ENCODE measurements around the gene ESR1. TPM values are rescaled to one million over a fixed set of nuclear protein-coding genes. Genes with fewer than 3 reads are reported as not detected.

ESR1 gene
- total RNA-seq, 1 donor from 2014 or later, result 17.5 TPM

DNA sequence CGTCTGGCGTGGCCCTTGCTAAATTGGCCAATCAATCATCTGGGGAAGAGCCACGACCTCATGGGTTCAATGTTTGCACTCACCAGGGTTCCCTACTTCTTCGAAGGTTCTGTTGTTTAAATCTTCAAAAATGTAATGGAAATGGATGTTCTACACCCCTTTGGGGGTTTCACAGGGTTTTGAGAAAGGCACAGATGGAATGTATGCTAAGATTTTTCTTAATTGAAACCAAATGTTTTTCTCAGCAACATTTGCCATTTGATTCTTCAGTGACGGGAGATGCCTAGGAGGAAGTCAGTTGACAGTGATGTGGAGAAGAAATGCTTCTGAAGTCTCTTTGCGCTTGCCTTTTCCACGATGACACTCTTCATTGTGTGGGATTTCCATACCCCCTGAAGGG, 312.3 kb downstream of the ESR1 start:
- Mint-ChIP-seq H3K27ac (no peak overlapping the region), H3K27me3 (no peaks in the 10 kb centered on the region), H3K9me3 (peaks cover 4% of the 10 kb centered on the region), H3K4me3 (no peak overlapping the region), H3K4me1 (peaks cover 8% of the 10 kb centered on the region), H3K36me3 (ENCODE audit: low read depth) (peaks cover 55% of the 10 kb centered on the region)
- DNase-seq (no peak), ATAC-seq (ENCODE audit: low read depth) (no peak)
- TF ChIP-seq, protein P1, sequence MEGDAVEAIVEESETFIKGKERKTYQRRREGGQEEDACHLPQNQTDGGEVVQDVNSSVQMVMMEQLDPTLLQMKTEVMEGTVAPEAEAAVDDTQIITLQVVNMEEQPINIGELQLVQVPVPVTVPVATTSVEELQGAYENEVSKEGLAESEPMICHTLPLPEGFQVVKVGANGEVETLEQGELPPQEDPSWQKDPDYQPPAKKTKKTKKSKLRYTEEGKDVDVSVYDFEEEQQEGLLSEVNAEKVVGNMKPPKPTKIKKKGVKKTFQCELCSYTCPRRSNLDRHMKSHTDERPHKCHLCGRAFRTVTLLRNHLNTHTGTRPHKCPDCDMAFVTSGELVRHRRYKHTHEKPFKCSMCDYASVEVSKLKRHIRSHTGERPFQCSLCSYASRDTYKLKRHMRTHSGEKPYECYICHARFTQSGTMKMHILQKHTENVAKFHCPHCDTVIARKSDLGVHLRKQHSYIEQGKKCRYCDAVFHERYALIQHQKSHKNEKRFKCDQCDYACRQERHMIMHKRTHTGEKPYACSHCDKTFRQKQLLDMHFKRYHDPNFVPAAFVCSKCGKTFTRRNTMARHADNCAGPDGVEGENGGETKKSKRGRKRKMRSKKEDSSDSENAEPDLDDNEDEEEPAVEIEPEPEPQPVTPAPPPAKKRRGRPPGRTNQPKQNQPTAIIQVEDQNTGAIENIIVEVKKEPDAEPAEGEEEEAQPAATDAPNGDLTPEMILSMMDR (IDR thresholded peaks at IDR 0.05), result no peak
- POLR2A ChIA-PET, result no interaction called here
- CTCF ChIA-PET, result interaction anchor here (1.2 kb wide), 1 partner anchor 429 kb away, joined by 7 read pairs; no protein-coding TSS in a partner anchor
- intact Hi-C loops (cut with micrococcal nuclease), result loop anchor here (5.0 kb wide), 1 partner anchor 147 kb away; no protein-coding TSS in a partner anchor

- ChIA-PET POLR2A (no interaction called here), CTCF (interaction anchor here (1.2 to 5.5 kb wide), 3 partner anchors 360 to 446 kb away, joined by 5 to 105 read pairs (median 5); no protein-coding TSS in a partner anchor)
- no peak overlapping the region for H3K4me3 Mint-ChIP-seq
- no peak overlapping the region for H3K27ac Mint-ChIP-seq
- H3K36me3 Mint-ChIP-seq (ENCODE audit: low read depth), result peaks cover 71% of the 10 kb centered on the region
- peaks cover 4% of the 10 kb centered on the region for H3K9me3 Mint-ChIP-seq
- H3K27me3 Mint-ChIP-seq, result no peaks in the 10 kb centered on the region
- no peak for DNase-seq
- peaks cover 8% of the 10 kb centered on the region for H3K4me1 Mint-ChIP-seq
- TF ChIP-seq, protein P1 (IDR thresholded peaks at IDR 0.05), result no peak
- intact Hi-C loops (cut with micrococcal nuclease), result loop anchor here (5.0 kb wide), 1 partner anchor 145 kb away; no protein-coding TSS in a partner anchor
- no peak for ATAC-seq (ENCODE audit: low read depth)
These were observed 314.4 kb downstream of the ESR1 start for GRCh38 chr6:152121910-152122309.

GRCh38 chr6:152122434-152122833, 315.0 kb downstream of the ESR1 start:
- Mint-ChIP-seq H3K4me1 (peaks cover 7% of the 10 kb centered on the region), H3K4me3 (no peak overlapping the region), H3K27ac (no peak overlapping the region), H3K27me3 (no peaks in the 10 kb centered on the region), H3K9me3 (peaks cover 4% of the 10 kb centered on the region), H3K36me3 (ENCODE audit: low read depth) (peaks cover 75% of the 10 kb centered on the region)
- DNase-seq (no peak), ATAC-seq (ENCODE audit: low read depth) (no peak)
- TF ChIP-seq, protein P1 (IDR thresholded peaks at IDR 0.05), result no peak
- ChIA-PET POLR2A (interaction anchor here (0.6 kb wide), 1 partner anchor 422 kb away, joined by 4 read pairs; no protein-coding TSS in a partner anchor), CTCF (interaction anchor here (0.6 to 5.5 kb wide), 4 partner anchors 356 to 446 kb away, joined by 5 to 105 read pairs (median 6); no protein-coding TSS in a partner anchor)
- intact Hi-C loops (cut with micrococcal nuclease), result loop anchor here (5.0 kb wide), 1 partner anchor 145 kb away; no protein-coding TSS in a partner anchor

DNA sequence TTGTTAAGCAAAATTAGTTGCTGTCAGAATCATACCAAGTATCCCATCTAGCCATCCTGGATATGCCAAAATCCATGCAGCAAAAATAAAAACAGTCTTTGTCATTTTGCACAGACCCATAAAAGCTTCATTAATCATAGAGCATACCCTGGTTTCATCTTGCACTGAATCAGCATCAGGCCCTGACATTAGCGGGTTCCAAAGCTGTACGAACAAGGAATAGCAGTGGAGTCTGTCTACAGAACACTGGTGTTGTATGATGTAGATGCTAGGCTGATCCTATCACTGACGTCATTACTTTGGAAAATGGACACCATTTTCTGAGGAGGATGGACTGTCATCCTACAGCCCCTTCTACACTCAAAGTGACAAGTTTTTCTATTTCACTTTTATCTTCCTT, 315.6 kb downstream of the ESR1 start:
- H3K27me3 Mint-ChIP-seq, result no peaks in the 10 kb centered on the region
- POLR2A ChIA-PET, result interaction anchor here (0.6 to 3.0 kb wide), 2 partner anchors 422 to 432 kb away, joined by 4 to 24 read pairs; no protein-coding TSS in a partner anchor
- TF ChIP-seq, protein P1 (IDR thresholded peaks at IDR 0.05), result no peak
- H3K36me3 Mint-ChIP-seq (ENCODE audit: low read depth), result peaks cover 80% of the 10 kb centered on the region
- H3K4me1 Mint-ChIP-seq, result peaks cover under 1% of the 10 kb centered on the region
- no peak for ATAC-seq (ENCODE audit: low read depth)
- no peak for DNase-seq
- no peak overlapping the region for H3K4me3 Mint-ChIP-seq
- H3K27ac Mint-ChIP-seq, result no peak overlapping the region
- CTCF ChIA-PET, result interaction anchor here (0.6 to 5.5 kb wide), 4 partner anchors 358 to 447 kb away, joined by 4 to 105 read pairs (median 5); no protein-coding TSS in a partner anchor
- H3K9me3 Mint-ChIP-seq, result peaks cover 4% of the 10 kb centered on the region
- intact Hi-C loops (cut with micrococcal nuclease), result loop anchor here (5.0 kb wide), 1 partner anchor 144 kb away; no protein-coding TSS in a partner anchor

DNA sequence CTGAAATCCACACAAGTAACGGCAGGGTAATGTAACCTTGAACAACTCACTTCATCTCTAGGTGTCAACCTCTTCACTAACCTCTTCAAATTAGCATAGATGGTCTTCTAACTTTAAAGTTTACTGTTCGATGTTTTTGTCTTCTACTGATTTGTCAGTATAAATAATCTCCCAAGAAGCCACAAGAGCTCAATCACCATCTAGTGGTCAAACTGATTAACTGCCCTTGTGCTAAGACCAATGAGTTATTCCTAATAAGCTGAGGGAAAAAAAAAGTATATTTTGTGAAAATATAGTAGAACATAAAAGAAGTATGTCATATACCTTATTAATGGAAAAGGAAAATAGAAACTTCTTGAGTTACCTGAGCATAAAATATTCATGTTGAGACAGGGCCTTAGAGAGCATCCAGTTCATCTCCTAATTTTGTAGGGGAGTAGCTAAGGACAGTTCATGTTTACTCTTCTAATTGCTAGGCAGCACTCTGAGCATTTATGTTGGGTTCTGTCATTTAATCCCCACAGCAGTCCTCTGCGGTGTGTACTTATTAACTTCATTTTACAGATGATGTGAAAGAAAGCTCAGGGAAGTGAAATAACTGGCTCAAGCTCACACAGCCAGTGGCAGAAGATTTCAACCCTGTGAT, 317.1 kb downstream of the ESR1 start:
- no peak overlapping the region for H3K4me3 Mint-ChIP-seq
- ChIA-PET CTCF (interaction anchor here (0.5 to 5.5 kb wide), 23 partner anchors 9 to 684 kb away, joined by 3 to 105 read pairs (median 4); no protein-coding TSS in a partner anchor), POLR2A (interaction anchor here (1.6 to 3.0 kb wide), 3 partner anchors 360 to 718 kb away, joined by 3 to 24 read pairs (median 8); no protein-coding TSS in a partner anchor)
- peak; percentile 74 for ATAC-seq (ENCODE audit: low read depth)
- DNase-seq, result no peak
- no peaks in the 10 kb centered on the region for H3K9me3 Mint-ChIP-seq
- no peaks in the 10 kb centered on the region for H3K27me3 Mint-ChIP-seq
- intact Hi-C loops (cut with micrococcal nuclease), result loop anchor here (1.0 to 5.0 kb wide), 5 partner anchors 143 to 683 kb away; no protein-coding TSS in a partner anchor
- H3K27ac Mint-ChIP-seq, result no peak overlapping the region
- no peaks in the 10 kb centered on the region for H3K4me1 Mint-ChIP-seq
- TF ChIP-seq, protein P1 (IDR thresholded peaks at IDR 0.05), result peak; percentile 42
- H3K36me3 Mint-ChIP-seq (ENCODE audit: low read depth), result peaks cover 86% of the 10 kb centered on the region
